Right atrium auricular region (tissue), 2 donors: ENCODE data around the gene RTL1. TPM values are rescaled to one million over a fixed set of nuclear protein-coding genes. Genes with fewer than 3 reads are reported as not detected.

ENCODE experiments used
- DNase-seq: peaks from one replicate; pipeline ENCODE4 v3.0.0-alpha.2; 2019; ENCODE audit warnings: low spot score
- H3K27ac ChIP-seq, 2 donors: fragments of 200-600 bp; sonication (generic); 1 replicate in 1 of 2; 2 replicates in 1 of 2; pipeline ENCODE4 v1.5.1; 2016 to 2019
- H3K27me3 ChIP-seq, 2 donors: fragments of 200-600 bp; sonication (generic); one replicate each; pipeline versions ENCODE4 v1.5.1 to v1.6.0; 2017 to 2019
- H3K36me3 ChIP-seq: fragments of 200-600 bp; sonication (generic); one replicate; pipeline ENCODE4 v1.5.1; 2016
- H3K4me1 ChIP-seq, 2 donors: fragments of 200-600 bp; sonication (generic); one replicate each; pipeline versions ENCODE4 v1.5.1 to v1.6.0; 2017 to 2019
- H3K4me3 ChIP-seq, 2 donors: fragments of 200-600 bp; sonication (generic); 1 replicate in 1 of 2; 2 replicates in 1 of 2; pipeline ENCODE4 v1.5.1; 2017 to 2019; ENCODE audit warnings: mild to moderate bottlenecking in 1 of 2, moderate library complexity in 1 of 2
- H3K9me3 ChIP-seq, 2 donors: fragments of 200-600 bp; sonication (generic); one replicate each; pipeline ENCODE4 v1.5.1; 2019
- CTCF ChIP-seq, 2 donors: fragments of 200-600 bp; sonication (generic); IDR thresholded peaks; one replicate each; pipeline ENCODE4 v1.5.1; 2019; ENCODE audit warnings: antibody characterized with exemption in 2 of 2
- total RNA-seq, 2 donors: library from RNA; depleted of rRNA; stranded (reverse); fragments of >200 nt; gene quantifications; one replicate each; pipeline ENCODE4 v1.1.0, GENCODE V29; 2016

Gene RTL1
- total RNA-seq, 2 donors from 2014 or later: not detected

GRCh38 chr14:100838493-100839314, 64.8 kb downstream of the RTL1 start:
- no peak for TF ChIP-seq CTCF (IDR thresholded peaks at IDR 0.05)
- Histone ChIP-seq H3K9me3 (no peaks in the 10 kb centered on the region), H3K4me1 (no peaks in the 10 kb centered on the region), H3K4me3 (no peak overlapping the region), H3K27ac (no peak overlapping the region), H3K27me3 (no peaks in the 10 kb centered on the region), H3K36me3 (no peaks in the 10 kb centered on the region)
- DNase-seq: no peak

GRCh38 chr14:100837805-100838350, 65.6 kb downstream of the RTL1 start:
- H3K9me3 ChIP-seq: no peaks in the 10 kb centered on the region

GRCh38 chr14:100836941-100837804, 66.3 kb downstream of the RTL1 start:
- no peaks in the 10 kb centered on the region for H3K4me1 ChIP-seq
- no peak for DNase-seq
- H3K27ac ChIP-seq: no peak overlapping the region
- no peaks in the 10 kb centered on the region for H3K36me3 ChIP-seq
- no peaks in the 10 kb centered on the region for H3K27me3 ChIP-seq
- no peak overlapping the region for H3K4me3 ChIP-seq
- no peak for TF ChIP-seq CTCF (IDR thresholded peaks at IDR 0.05)
- no peaks in the 10 kb centered on the region for H3K9me3 ChIP-seq

More at GRCh38 chr14:100837805-100838350, 65.6 kb downstream of the RTL1 start:
- Histone ChIP-seq H3K4me1 (no peaks in the 10 kb centered on the region), H3K4me3 (no peak overlapping the region), H3K27ac (no peak overlapping the region), H3K27me3 (no peaks in the 10 kb centered on the region), H3K36me3 (no peaks in the 10 kb centered on the region)
- TF ChIP-seq CTCF (IDR thresholded peaks at IDR 0.05): no peak
- DNase-seq: no peak

- no peak for TF ChIP-seq CTCF (IDR thresholded peaks at IDR 0.05)
- Histone ChIP-seq H3K36me3 (no peaks in the 10 kb centered on the region), H3K9me3 (no peaks in the 10 kb centered on the region), H3K27me3 (no peaks in the 10 kb centered on the region), H3K4me1 (no peaks in the 10 kb centered on the region), H3K4me3 (no peak overlapping the region), H3K27ac (no peak overlapping the region)
- no peak for DNase-seq
Observed at GRCh38 chr14:100836311-100836805, 67.2 kb downstream of the RTL1 start.

- no peak for DNase-seq
- no peaks in the 10 kb centered on the region for H3K36me3 ChIP-seq
- H3K9me3 ChIP-seq: no peaks in the 10 kb centered on the region
- no peaks in the 10 kb centered on the region for H3K4me1 ChIP-seq
- H3K27me3 ChIP-seq: no peaks in the 10 kb centered on the region
- no peak for TF ChIP-seq CTCF (IDR thresholded peaks at IDR 0.05)
- H3K4me3 ChIP-seq: no peak overlapping the region
- H3K27ac ChIP-seq: no peak overlapping the region
Observed at GRCh38 chr14:100835548-100836310, 67.8 kb downstream of the RTL1 start.
